HG03342 (cell line): ENCODE measurements around the gene CTNNA3.
A peak's percentile ranks its signal among the peaks of the same experiment; 100 is the strongest.
"Not testable (repeated sequence)": the region's sequence is repeated elsewhere in the genome, so short reads cannot be mapped to it uniquely, and the experiment has no call there.

Source experiments
- ATAC-seq: cut with Tn5 transposase; IDR thresholded peaks from one replicate; pipeline ENCODE4 v1.9.1; 2021; ENCODE audit warnings: mild to moderate bottlenecking, moderate library complexity; ENCODE audit not compliant: unreplicated experiment

Gene CTNNA3

GRCh38 chr10:67603701-67604100 is 92.3 kb downstream of the CTNNA3 start:
- no peak for ATAC-seq

GRCh38 chr10:67603086-67603485 is 92.9 kb downstream of the CTNNA3 start:
- no peak for ATAC-seq

- ATAC-seq: no peak
Observed at GRCh38 chr10:67602268-67602950, 93.6 kb downstream of the CTNNA3 start.

- no peak for ATAC-seq
Observed at GRCh38 chr10:67599597-67599996, 96.4 kb downstream of the CTNNA3 start.

GRCh38 chr10:67596641-67597040 is 99.4 kb downstream of the CTNNA3 start:
- no peak for ATAC-seq

GRCh38 chr10:67587771-67588170 is 108.2 kb downstream of the CTNNA3 start:
- no peak for ATAC-seq

- no peak for ATAC-seq
Observed at GRCh38 chr10:67575532-67575931, 120.5 kb downstream of the CTNNA3 start.

- ATAC-seq: no peak
Observed at GRCh38 chr10:67573484-67573883, 122.5 kb downstream of the CTNNA3 start.

GRCh38 chr10:67571503-67571902 is 124.5 kb downstream of the CTNNA3 start:
- ATAC-seq: no peak

GRCh38 chr10:67558311-67558710 is 137.7 kb downstream of the CTNNA3 start:
- ATAC-seq: not testable (repeated sequence)

GRCh38 chr10:67553254-67553653 is 142.7 kb downstream of the CTNNA3 start:
- no peak for ATAC-seq

- no peak for ATAC-seq
Observed at GRCh38 chr10:67550838-67551402, 145.1 kb downstream of the CTNNA3 start.

GRCh38 chr10:67550046-67550445 is 145.9 kb downstream of the CTNNA3 start:
- no peak for ATAC-seq

- ATAC-seq: no peak
Observed at GRCh38 chr10:67549390-67549789, 146.6 kb downstream of the CTNNA3 start.

GRCh38 chr10:67541411-67541810 is 154.6 kb downstream of the CTNNA3 start:
- no peak for ATAC-seq

- ATAC-seq: no peak
Observed at GRCh38 chr10:67539312-67539711, 156.7 kb downstream of the CTNNA3 start.

GRCh38 chr10:67537906-67538305 is 158.1 kb downstream of the CTNNA3 start:
- no peak for ATAC-seq

- ATAC-seq: no peak
Observed at GRCh38 chr10:67533376-67533775, 162.6 kb downstream of the CTNNA3 start.

GRCh38 chr10:67530990-67531389 is 165.0 kb downstream of the CTNNA3 start:
- not testable (repeated sequence) for ATAC-seq

- ATAC-seq: no peak
Observed at GRCh38 chr10:67527351-67527750, 168.6 kb downstream of the CTNNA3 start.

- ATAC-seq: no peak
Observed at GRCh38 chr10:67521546-67521945, 174.4 kb downstream of the CTNNA3 start.

- ATAC-seq: peak; percentile 93
Observed at GRCh38 chr10:67520924-67521520, 175.0 kb downstream of the CTNNA3 start.
